ENCODE results near the gene ROBO3. TPM values are rescaled to one million over a fixed set of nuclear protein-coding genes. Genes with fewer than 3 reads are reported as not detected.

ROBO3 gene
- total and polyA plus RNA-seq, 2 of the 8 experiments (the other 6 are each of a cell fraction or from before 2014, with no cell fraction given) = 12.1 to 24.6 TPM

- TF ChIP-seq RNF2 (IDR thresholded peaks at IDR 0.05; ENCODE audit: borderline replicate concordance, low read depth, low read length, missing control alignments, poor library complexity, severe bottlenecking) (peak; percentile 74), EGR1 (IDR thresholded peaks at IDR 0.05; ENCODE audit: borderline replicate concordance, low read depth, low read length) (no peak), POLR2AphosphoS5 (IDR thresholded peaks at IDR 0.05; ENCODE audit: low read depth, low read length) (no peak), CTCF (IDR thresholded peaks at IDR 0.05; ENCODE audit: control extremely low read depth in 1 of 3, insufficient read depth in 1 of 3, low read depth in 1 of 3, low read length in 3 of 3) (no peak), CBX8 (IDR thresholded peaks at IDR 0.05; ENCODE audit: borderline replicate concordance, low read depth, low read length) (peak; percentile 33; the same call in 1 of the 2 replicates), CREB1 (IDR thresholded peaks at IDR 0.05) (no peak)
- ChIA-PET CTCF (ENCODE audit: partially characterized antibody) (interaction anchor here (0.8 to 2.1 kb wide), 7 partner anchors 18 to 102 kb away, joined by 3 to 18 read pairs (median 5); partner anchors contain the start of genes NRGN and ROBO3), POLR2A (ENCODE audit: partially characterized antibody) (no interaction called here)
- H3K4ac ChIP-seq (replicated peaks; ENCODE audit: insufficient read length, low read depth, low read length) = no peak overlapping the region
- H3K9me3 ChIP-seq (ENCODE audit: insufficient read depth in 2 of 2, low read depth in 1 of 2, low read length in 1 of 2) = no peaks in the 10 kb centered on the region
- no peak overlapping the region for H4K91ac ChIP-seq (replicated peaks; ENCODE audit: insufficient read length, low read length)
- no peak overlapping the region for H2AFZ ChIP-seq (ENCODE audit: low read length)
- H3K18ac ChIP-seq (ENCODE audit: extremely low read depth, low read length) = no peak overlapping the region
- peak overlapping the region; percentile 71; the same call in 1 of the 2 replicates for H2AK5ac ChIP-seq (ENCODE audit: low read depth, low read length)
- H3K4me2 ChIP-seq (ENCODE audit: insufficient read depth in 1 of 2, low read depth in 2 of 2, low read length in 2 of 2) = peak overlapping the region in 1 of 2 experiments; percentile 66; a peak in 1 of 4 replicates
- H2BK120ac ChIP-seq (replicated peaks; ENCODE audit: low read depth, low read length) = no peak overlapping the region
- no peak overlapping the region for H3K27ac ChIP-seq (ENCODE audit: low read depth, low read length)
- H3K14ac ChIP-seq (ENCODE audit: insufficient read length) = no peak overlapping the region
- H3K79me2 ChIP-seq (ENCODE audit: control insufficient read depth in 1 of 2, insufficient read depth in 2 of 2, low read length in 2 of 2) = no peaks in the 10 kb centered on the region
- no peak overlapping the region for H3K23ac ChIP-seq (ENCODE audit: insufficient read length)
- H3K36me3 ChIP-seq (ENCODE audit: control insufficient read depth in 2 of 4, insufficient read depth in 4 of 4, low read length in 3 of 4) = peaks cover 0 to 5% (median 0%) of the 10 kb centered on the region in 4 experiments; a peak in 1 of 8 replicates
- no peaks in the 10 kb centered on the region for H3K79me1 ChIP-seq (ENCODE audit: low read depth, low read length)
- no peak overlapping the region for H3K9ac ChIP-seq (replicated peaks in 1 of 4; ENCODE audit: extremely low read depth in 1 of 4, low read depth in 3 of 4, low read length in 3 of 4)
- no peak overlapping the region for H4K5ac ChIP-seq (ENCODE audit: insufficient read length, low read depth, low read length)
- FAIRE-seq (no peak), DNase-seq (ENCODE audit: low read depth in 1 of 2, low spot score in 2 of 2) (no peak)
- H3K4me1 ChIP-seq (replicated peaks in 1 of 4; ENCODE audit: control insufficient read depth in 3 of 4, insufficient read depth in 4 of 4, low read length in 3 of 4) = peaks cover 3 to 26% (median 7%) of the 10 kb centered on the region in 4 experiments
- 16% methylated on average over 2 of the region's 2 CpGs; no CpG with 5 or more reads in 1 of the 2 experiments for WGBS, 2 experiments (ENCODE audit: extremely low coverage in 1 of 2, insufficient coverage in 1 of 2, insufficient read length in 1 of 2, insufficient replicate concordance in 2 of 2, low coverage in 1 of 2, low lambda C conversion rate in 2 of 2, missing lambda C conversion rate in 1 of 2)
- no peak overlapping the region for H3K56ac ChIP-seq (replicated peaks; ENCODE audit: insufficient read length, low read depth, low read length)
- H3K23me2 ChIP-seq (ENCODE audit: low read depth, low read length) = peaks cover 2% of the 10 kb centered on the region; the same call in 1 of the 2 replicates
- H2BK20ac ChIP-seq (ENCODE audit: low read length) = 0 out of 2 replicates have a peak overlapping the region, but pooled peaks have one; percentile 51
- no peak overlapping the region for H3K4me3 ChIP-seq (ENCODE audit: extremely low read depth in 1 of 4, insufficient read depth in 2 of 4, low read depth in 3 of 4, low read length in 4 of 4)
- peaks cover 87 to 98% (median 94%) of the 10 kb centered on the region in 4 experiments for H3K27me3 ChIP-seq (replicated peaks in 1 of 4; ENCODE audit: control insufficient read depth in 3 of 4, extremely low read depth in 1 of 4, insufficient read depth in 3 of 4, low read length in 3 of 4)
- H4K8ac ChIP-seq (ENCODE audit: extremely low read depth, insufficient read depth, low read length) = no peak overlapping the region
- peaks cover 14 to 34% of the 10 kb centered on the region in 2 experiments for H4K20me1 ChIP-seq (replicated peaks in 1 of 2; ENCODE audit: control insufficient read depth in 1 of 2, insufficient read depth in 2 of 2, low read length in 2 of 2)
- no peak overlapping the region for H2BK5ac ChIP-seq (ENCODE audit: low read depth, low read length)
- peak overlapping the region; percentile 62; the same call in 1 of the 2 replicates for H2BK12ac ChIP-seq (ENCODE audit: low read depth, low read length)
- no peak overlapping the region for H2BK15ac ChIP-seq (ENCODE audit: low read length)
Measured at GRCh38 chr11:124841840-124842239, 23.4 kb upstream of the ROBO3 start.

Data from H1 (cell line).